ENCODE results near the gene SCGB1C2.

DNA sequence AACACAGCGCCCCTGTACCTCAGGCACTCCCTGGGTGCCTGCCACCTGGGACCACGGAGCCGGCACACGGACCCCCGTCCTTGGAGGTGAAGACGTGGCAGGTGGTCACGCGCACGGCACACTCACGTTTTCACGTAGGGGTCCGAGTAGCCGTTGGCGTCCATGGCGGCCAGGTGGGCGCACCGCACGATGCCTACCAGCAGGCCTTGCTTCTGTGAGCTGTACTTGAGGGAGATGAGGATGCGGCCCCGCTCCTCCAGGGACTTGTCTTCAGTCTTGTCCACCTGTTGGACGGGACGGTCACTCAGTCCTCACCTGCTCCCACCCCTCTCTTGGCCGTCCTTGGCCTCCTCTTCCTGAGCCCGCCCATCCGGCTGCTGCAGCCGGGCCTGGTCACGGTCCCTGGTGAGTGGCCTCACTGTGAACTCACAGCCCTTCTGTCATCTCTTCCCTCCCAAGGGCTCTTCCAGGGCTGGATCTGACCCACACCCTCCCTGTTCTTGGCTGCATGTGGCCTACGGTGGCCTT is 18.8 kb downstream of the SCGB1C2 start:
- no peak for TF ChIP-seq POLR2AphosphoS5 (IDR thresholded peaks at IDR 0.05)
- TF ChIP-seq, protein P1, sequence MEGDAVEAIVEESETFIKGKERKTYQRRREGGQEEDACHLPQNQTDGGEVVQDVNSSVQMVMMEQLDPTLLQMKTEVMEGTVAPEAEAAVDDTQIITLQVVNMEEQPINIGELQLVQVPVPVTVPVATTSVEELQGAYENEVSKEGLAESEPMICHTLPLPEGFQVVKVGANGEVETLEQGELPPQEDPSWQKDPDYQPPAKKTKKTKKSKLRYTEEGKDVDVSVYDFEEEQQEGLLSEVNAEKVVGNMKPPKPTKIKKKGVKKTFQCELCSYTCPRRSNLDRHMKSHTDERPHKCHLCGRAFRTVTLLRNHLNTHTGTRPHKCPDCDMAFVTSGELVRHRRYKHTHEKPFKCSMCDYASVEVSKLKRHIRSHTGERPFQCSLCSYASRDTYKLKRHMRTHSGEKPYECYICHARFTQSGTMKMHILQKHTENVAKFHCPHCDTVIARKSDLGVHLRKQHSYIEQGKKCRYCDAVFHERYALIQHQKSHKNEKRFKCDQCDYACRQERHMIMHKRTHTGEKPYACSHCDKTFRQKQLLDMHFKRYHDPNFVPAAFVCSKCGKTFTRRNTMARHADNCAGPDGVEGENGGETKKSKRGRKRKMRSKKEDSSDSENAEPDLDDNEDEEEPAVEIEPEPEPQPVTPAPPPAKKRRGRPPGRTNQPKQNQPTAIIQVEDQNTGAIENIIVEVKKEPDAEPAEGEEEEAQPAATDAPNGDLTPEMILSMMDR (IDR thresholded peaks at IDR 0.05): no peak
